Caco-2 (cell line): ENCODE data around the gene MED12L. TPM values are rescaled to one million over a fixed set of nuclear protein-coding genes. Genes with fewer than 3 reads are reported as not detected.

Source experiments
- BruUV-seq: library from RNA; stranded (reverse); fragments of 400-500 nt; replicated peaks from 2 replicates; lab custom pipeline; 2021; lab: Mats Ljungman, UMichigan
- CTCF ChIA-PET: fragments of 300-600 bp; sonication (Branson Sonifier 250); formaldehyde crosslinking; loops from one replicate; lab custom pipeline; 2022; ENCODE audit warnings: antibody characterized with exemption; lab: Charles Lee
- POLR2A ChIA-PET: fragments of 300-600 bp; sonication (Branson Sonifier 250); formaldehyde crosslinking; loops from one replicate; lab custom pipeline; 2022; ENCODE audit warnings: antibody characterized with exemption; lab: Charles Lee
- DNase-seq, 2 experiments: peaks; one replicate each; pipeline versions ENCODE4 v3.0.0 to v3.0.0-alpha.2; 2020 to 2022
- H3K27me3 ChIP-seq: replicated peaks from 2 replicates; pipeline ENCODE4 v1.6.0; 2011; ENCODE audit warnings: low read length; ENCODE audit not compliant: control insufficient read depth, insufficient read depth
- H3K36me3 ChIP-seq: 2 replicates; pipeline ENCODE4 v1.5.1; 2011; ENCODE audit warnings: low read length; ENCODE audit not compliant: control insufficient read depth, insufficient read depth
- H3K4me1 ChIP-seq: fragments of 250-450 bp; sonication (Bioruptor Pico); 2 replicates; pipeline ENCODE4 v1.5.1; 2020; ENCODE audit warnings: mild to moderate bottlenecking
- H3K4me3 ChIP-seq: 2 replicates; pipeline ENCODE4 v1.5.1; 2011; ENCODE audit warnings: low read depth, mild to moderate bottlenecking, control low read depth, low read length
- H3K9me3 ChIP-seq: fragments of 250-450 bp; sonication (Bioruptor Pico); 2 replicates; pipeline ENCODE4 v1.5.1; 2020; ENCODE audit warnings: mild to moderate bottlenecking, moderate library complexity
- H3K27ac Mint-ChIP-seq: one replicate; pipeline ENCODE4 v1.8.0; 2022; ENCODE audit warnings: mixed read lengths; ENCODE audit not compliant: unreplicated experiment
- H3K27me3 Mint-ChIP-seq: one replicate; pipeline ENCODE4 v1.8.0; 2022; ENCODE audit warnings: mixed read lengths; ENCODE audit not compliant: insufficient read depth, unreplicated experiment
- H3K36me3 Mint-ChIP-seq: one replicate; pipeline ENCODE4 v1.8.0; 2022; ENCODE audit warnings: mild to moderate bottlenecking, mixed read lengths; ENCODE audit not compliant: insufficient read depth, unreplicated experiment
- H3K4me1 Mint-ChIP-seq: one replicate; pipeline ENCODE4 v1.8.0; 2022; ENCODE audit warnings: low read depth, mixed read lengths; ENCODE audit not compliant: unreplicated experiment
- H3K4me3 Mint-ChIP-seq: one replicate; pipeline ENCODE4 v1.8.0; 2022; ENCODE audit warnings: mild to moderate bottlenecking, moderate library complexity, mixed read lengths; ENCODE audit not compliant: unreplicated experiment
- H3K9me3 Mint-ChIP-seq: one replicate; pipeline ENCODE4 v1.8.0; 2022; ENCODE audit warnings: mixed read lengths; ENCODE audit not compliant: unreplicated experiment
- CTCF ChIP-seq, 2 experiments: fragments of 200-600 bp in 1 of 2; IDR thresholded peaks; 1 replicate in 1 of 2; 2 replicates in 1 of 2; pipeline versions ENCODE4 v1.5.1 to v1.8.0; 2011 to 2022; ENCODE audit warnings: antibody characterized with exemption in 1 of 2, control low read depth in 1 of 2, inconsistent platforms in 1 of 2, low read depth in 1 of 2, low read length in 1 of 2, mild to moderate bottlenecking in 1 of 2, moderate library complexity in 1 of 2; ENCODE audit not compliant: insufficient read depth in 1 of 2, severe bottlenecking in 1 of 2, unreplicated experiment in 1 of 2
- intact Hi-C: fragments of 100-400 bp; cut with micrococcal nuclease; formaldehyde crosslinking; loops from one replicate; pipeline ENCODE4 v1.10.0; 2022; ENCODE audit not compliant: unreplicated experiment
- total RNA-seq: library from RNA; stranded (reverse); gene quantifications from 2 replicates; pipeline ENCODE4 v1.2.3, GENCODE V29; 2022

The MED12L gene
- total RNA-seq, 1 experiment from 2014 or later: 21.5 TPM

- CTCF ChIA-PET: no interaction called here
- intact Hi-C loops: loop anchor here (10.0 kb wide), 1 partner anchor 204 kb away; no protein-coding TSS in a partner anchor
- BruUV-seq: no TSS peak
- Histone ChIP-seq H3K9me3 (no peaks in the 10 kb centered on the region), H3K36me3 (no peaks in the 10 kb centered on the region), H3K27me3 (no peaks in the 10 kb centered on the region), H3K4me1 (no peaks in the 10 kb centered on the region), H3K4me3 (no peak overlapping the region)
- Mint-ChIP-seq H3K4me3 (no peak overlapping the region), H3K27me3 (no peaks in the 10 kb centered on the region), H3K9me3 (no peaks in the 10 kb centered on the region), H3K27ac (no peak overlapping the region), H3K36me3 (peaks cover 6% of the 10 kb centered on the region), H3K4me1 (peaks cover 6% of the 10 kb centered on the region)
- POLR2A ChIA-PET: no interaction called here
- no peak for DNase-seq
- TF ChIP-seq CTCF (IDR thresholded peaks at IDR 0.05; ENCODE audit: insufficient read depth in 1 of 2, low read depth in 1 of 2, low read length in 1 of 2, severe bottlenecking in 1 of 2, unreplicated experiment in 1 of 2): no peak
Observed at GRCh38 chr3:151428386-151428785, 342.9 kb downstream of the MED12L start.

- Mint-ChIP-seq H3K4me3 (peak overlapping the region; percentile 55), H3K36me3 (peaks cover under 1% of the 10 kb centered on the region), H3K27ac (no peak overlapping the region), H3K9me3 (no peaks in the 10 kb centered on the region), H3K27me3 (no peaks in the 10 kb centered on the region), H3K4me1 (peaks cover under 1% of the 10 kb centered on the region)
- Histone ChIP-seq H3K4me3 (peak overlapping the region; percentile 8; the same call in 1 of the 2 replicates), H3K9me3 (no peaks in the 10 kb centered on the region), H3K36me3 (no peaks in the 10 kb centered on the region), H3K27me3 (no peaks in the 10 kb centered on the region), H3K4me1 (no peaks in the 10 kb centered on the region)
- no peak for TF ChIP-seq CTCF (IDR thresholded peaks at IDR 0.05; ENCODE audit: insufficient read depth in 1 of 2, low read depth in 1 of 2, low read length in 1 of 2, severe bottlenecking in 1 of 2, unreplicated experiment in 1 of 2)
- POLR2A ChIA-PET: no interaction called here
- no TSS peak for BruUV-seq
- CTCF ChIA-PET: no interaction called here
- intact Hi-C loops: no loop called here
- DNase-seq: no peak
Observed at GRCh38 chr3:151430821-151431484, 345.5 kb downstream of the MED12L start.

GRCh38 chr3:151431940-151432339, 346.5 kb downstream of the MED12L start:
- Histone ChIP-seq H3K9me3 (no peaks in the 10 kb centered on the region), H3K4me1 (no peaks in the 10 kb centered on the region), H3K36me3 (no peaks in the 10 kb centered on the region), H3K4me3 (no peak overlapping the region), H3K27me3 (no peaks in the 10 kb centered on the region)
- POLR2A ChIA-PET: no interaction called here
- Mint-ChIP-seq H3K4me1 (no peaks in the 10 kb centered on the region), H3K36me3 (no peaks in the 10 kb centered on the region), H3K27me3 (no peaks in the 10 kb centered on the region), H3K27ac (no peak overlapping the region), H3K9me3 (no peaks in the 10 kb centered on the region), H3K4me3 (no peak overlapping the region)
- CTCF ChIA-PET: no interaction called here
- no peak for DNase-seq
- no TSS peak for BruUV-seq
- intact Hi-C loops: no loop called here
- TF ChIP-seq CTCF (IDR thresholded peaks at IDR 0.05; ENCODE audit: insufficient read depth in 1 of 2, low read depth in 1 of 2, low read length in 1 of 2, severe bottlenecking in 1 of 2, unreplicated experiment in 1 of 2): no peak
